Body of pancreas (tissue), 4 donors: ENCODE data around the gene SLC7A1.

Source experiments
- CTCF ChIP-seq, 7 experiments: fragments of 450-650 bp in 4 of 7; fragments of 200-600 bp in 3 of 7; sonication (generic) in 3 of 7; IDR thresholded peaks; one replicate each; pipeline ENCODE4 v1.5.1; 2016 to 2019; ENCODE audit warnings: antibody characterized with exemption in 7 of 7
- POLR2A ChIP-seq, 3 donors: fragments of 450-650 bp; IDR thresholded peaks; one replicate each; pipeline ENCODE4 v1.6.1; 2016; ENCODE audit warnings: antibody characterized with exemption in 3 of 3, mild to moderate bottlenecking in 2 of 3

GRCh38 chr13:29545988-29546387, 49.5 kb downstream of the SLC7A1 start:
- TF ChIP-seq CTCF (IDR thresholded peaks at IDR 0.05) (no peak), POLR2A (IDR thresholded peaks at IDR 0.05) (no peak)
